K562 (cell line): Measurements from ENCODE around the gene BET1L. TPM values are rescaled to one million over a fixed set of nuclear protein-coding genes. Genes with fewer than 3 reads are reported as not detected.
"Not testable (repeated sequence)": the region's sequence is repeated elsewhere in the genome, so short reads cannot be mapped to it uniquely, and the experiment has no call there.

ENCODE experiments used
- ATAC-seq: fragments of 200-7000 bp; cut with Tn5 transposase; 3 replicates; pipeline ENCODE4 v1.9.1; 2020; ENCODE audit warnings: moderate library complexity
- BruUV-seq: library from RNA; stranded (reverse); fragments of 400-500 nt; replicated peaks from 2 replicates; lab custom pipeline; 2021; lab: Mats Ljungman, UMichigan
- CTCF ChIA-PET: fragments of 300-600 bp; formaldehyde crosslinking; extraction: SDS; loops from one replicate; lab custom pipeline; 2021; ENCODE audit warnings: low intra/inter-chr PET ratio; lab: Yijun Ruan, JAX
- POLR2A ChIA-PET: fragments of 300-600, 350-650 bp; sonication (Branson Sonifier 250); formaldehyde crosslinking; extraction: SDS; loops from one replicate; lab custom pipeline; 2021; ENCODE audit warnings: antibody characterized with exemption, inconsistent platforms; lab: Yijun Ruan, JAX
- DNase-seq, 4 experiments: peaks; one replicate each; pipeline versions ENCODE4 v3.0.0 to v3.0.0-alpha.2; 2011 to 2018; ENCODE audit warnings: low spot score in 3 of 4, mixed read lengths in 3 of 4; ENCODE audit errors: extremely low read depth in 1 of 4
- FAIRE-seq: peaks from 2 replicates; lab custom pipeline; 2011; peaks lifted over from hg19 to GRCh38; lab: Jason Lieb, UNC
- H2AFZ ChIP-seq: 2 replicates; pipeline ENCODE4 v1.6.0; 2011; ENCODE audit warnings: low read depth, low read length, control low read depth, inconsistent platforms
- H3K27ac ChIP-seq: fragments of 200-600 bp; 3 replicates; pipeline ENCODE4 v1.8.0; 2011; ENCODE audit warnings: low read depth, mild to moderate bottlenecking, control low read depth, inconsistent platforms, low read length, moderate library complexity, mixed read lengths; ENCODE audit errors: extremely low read depth
- H3K27me3 ChIP-seq, 2 experiments: fragments of 300-600 bp in 1 of 2; 2 replicates in 1 of 2; 3 replicates in 1 of 2; pipeline versions ENCODE4 v1.6.0 to v1.8.0; 2011; ENCODE audit warnings: inconsistent platforms in 2 of 2, low read length in 2 of 2, mild to moderate bottlenecking in 1 of 2, mixed read lengths in 1 of 2, moderate library complexity in 1 of 2; ENCODE audit not compliant: control insufficient read depth in 2 of 2, insufficient read depth in 2 of 2
- H3K36me3 ChIP-seq: fragments of 300-600 bp; 3 replicates; pipeline ENCODE4 v1.8.0; 2011; ENCODE audit warnings: mild to moderate bottlenecking, low read length, inconsistent platforms; ENCODE audit not compliant: control insufficient read depth, insufficient read depth
- H3K4me1 ChIP-seq, 2 experiments: fragments of 200-600 bp in 1 of 2; replicated peaks in 1 of 2; 2 replicates in 1 of 2; 3 replicates in 1 of 2; pipeline versions ENCODE4 v1.5.1 to v1.8.0; 2011; ENCODE audit warnings: inconsistent platforms in 2 of 2, low read length in 2 of 2, mild to moderate bottlenecking in 1 of 2, mixed read lengths in 1 of 2, moderate library complexity in 1 of 2; ENCODE audit not compliant: control insufficient read depth in 2 of 2, insufficient read depth in 2 of 2
- H3K4me2 ChIP-seq: 2 replicates; pipeline ENCODE4 v1.6.1; 2011; ENCODE audit warnings: low read length, control low read depth, inconsistent platforms, mixed read lengths; ENCODE audit not compliant: insufficient read depth
- H3K4me3 ChIP-seq: fragments of 200-600 bp; sonication (generic), shearing (Covaris generic); 2 replicates; pipeline ENCODE4 v1.5.1; 2016; ENCODE audit warnings: control low read depth, inconsistent platforms
- H3K79me2 ChIP-seq: fragments of 200-600 bp; 3 replicates; pipeline ENCODE4 v1.8.0; 2011; ENCODE audit warnings: low read length, inconsistent platforms; ENCODE audit not compliant: control insufficient read depth, insufficient read depth
- H3K9ac ChIP-seq, 2 experiments: 2 replicates each; pipeline versions ENCODE4 v1.6.0 to v1.6.1; 2011; ENCODE audit warnings: low read depth in 2 of 2, low read length in 2 of 2, control low read depth in 1 of 2, inconsistent platforms in 1 of 2, mild to moderate bottlenecking in 1 of 2, mixed read lengths in 1 of 2; ENCODE audit not compliant: insufficient read depth in 1 of 2
- H3K9me1 ChIP-seq: one replicate; pipeline ENCODE4 v1.6.0; 2011; ENCODE audit warnings: inconsistent platforms, mild to moderate bottlenecking, low read length, moderate library complexity; ENCODE audit not compliant: control insufficient read depth, insufficient read depth
- H3K9me3 ChIP-seq: replicated peaks from 2 replicates; pipeline ENCODE4 v1.5.1; 2011; ENCODE audit warnings: low read depth, low read length, inconsistent platforms; ENCODE audit not compliant: control insufficient read depth, insufficient read depth
- H4K20me1 ChIP-seq: replicated peaks from 2 replicates; pipeline ENCODE4 v1.6.1; 2011; ENCODE audit warnings: low read length, inconsistent platforms, mixed read lengths; ENCODE audit not compliant: control insufficient read depth, insufficient read depth
- ATF3 ChIP-seq, 2 experiments: fragments of 450-650 bp in 1 of 2; sonication (generic) in 1 of 2; formaldehyde crosslinking in 1 of 2; IDR thresholded peaks in 1 of 2; conservative IDR thresholded peaks in 1 of 2; 2 replicates each; pipeline versions ENCODE4 v1.6.1 to v1.8.1; 2016 to 2023; ENCODE audit warnings: mild to moderate bottlenecking in 2 of 2, moderate library complexity in 2 of 2, inconsistent platforms in 1 of 2, missing genetic modification reagents in 1 of 2
- BHLHE40 ChIP-seq: IDR thresholded peaks from 2 replicates; pipeline ENCODE4 v1.6.1; 2011; ENCODE audit warnings: low read length, improper control_type of control experiment
- CC2D1A ChIP-seq: fragments of 450-650 bp; IDR thresholded peaks from 2 replicates; pipeline ENCODE4 v1.6.1; 2017; ENCODE audit warnings: mild to moderate bottlenecking
- CREM ChIP-seq: IDR thresholded peaks from 2 replicates; pipeline ENCODE4 v1.6.1; 2014; ENCODE audit warnings: antibody characterized with exemption, low read depth
- CXXC5 ChIP-seq: fragments of 250-450 bp; sonication (Bioruptor Pico); IDR thresholded peaks from 2 replicates; pipeline ENCODE4 v1.8.0; 2022; ENCODE audit warnings: inconsistent platforms, mild to moderate bottlenecking, moderate library complexity
- DMBX1 ChIP-seq: fragments of 250-450 bp; sonication (Bioruptor Pico); IDR thresholded peaks from 2 replicates; pipeline ENCODE4 v1.8.0; 2022; ENCODE audit warnings: inconsistent platforms, mild to moderate bottlenecking, moderate library complexity, borderline replicate concordance
- DPF2 ChIP-seq: fragments of 450-650 bp; IDR thresholded peaks from 2 replicates; pipeline ENCODE4 v1.6.1; 2016
- ETV5 ChIP-seq: sonication (generic); formaldehyde crosslinking; IDR thresholded peaks from 2 replicates; pipeline ENCODE4 v1.4.0; 2020; ENCODE audit warnings: low read depth, mild to moderate bottlenecking, missing genetic modification reagents
- ETV6 ChIP-seq, 3 experiments: fragments of 150-350 bp in 1 of 3; sonication (generic) in 1 of 3; formaldehyde crosslinking in 1 of 3; IDR thresholded peaks; 2 replicates each; pipeline versions ENCODE4 v1.6.1 to v1.8.0; 2014 to 2022; ENCODE audit warnings: borderline replicate concordance in 2 of 3, low read depth in 2 of 3, antibody characterized with exemption in 1 of 3, low read length in 1 of 3, mild to moderate bottlenecking in 1 of 3, missing genetic modification reagents in 1 of 3
- FOXA3 ChIP-seq, 2 experiments: fragments of 450-650 bp in 1 of 2; sonication (generic) in 1 of 2; formaldehyde crosslinking; IDR thresholded peaks in 1 of 2; conservative IDR thresholded peaks in 1 of 2; 2 replicates each; pipeline versions ENCODE4 v1.4.0 to v1.8.0; 2020 to 2022; ENCODE audit warnings: mild to moderate bottlenecking in 2 of 2, missing genetic modification reagents in 1 of 2
- LCOR ChIP-seq: sonication (generic); formaldehyde crosslinking; IDR thresholded peaks from 2 replicates; pipeline ENCODE4 v1.8.0; 2022; ENCODE audit warnings: mild to moderate bottlenecking, missing genetic modification reagents
- MTA3 ChIP-seq: fragments of 450-650 bp; formaldehyde crosslinking; IDR thresholded peaks from 2 replicates; pipeline ENCODE4 v1.6.1; 2017; ENCODE audit warnings: mild to moderate bottlenecking, borderline replicate concordance
- POLR2AphosphoS5 ChIP-seq: IDR thresholded peaks from 2 replicates; pipeline ENCODE4 v1.6.1; 2011; ENCODE audit warnings: mild to moderate bottlenecking, low read depth, low read length, moderate library complexity; ENCODE audit not compliant: control insufficient read depth, insufficient read depth
- PYGO2 ChIP-seq: fragments of 450-650 bp; IDR thresholded peaks from 2 replicates; pipeline ENCODE4 v1.6.1; 2016; ENCODE audit warnings: mild to moderate bottlenecking, missing genetic modification characterization, moderate library complexity, missing compliant biosample characterization
- SP1 ChIP-seq: sonication (generic); formaldehyde crosslinking; IDR thresholded peaks from 2 replicates; pipeline ENCODE4 v1.8.1; 2022; ENCODE audit warnings: mild to moderate bottlenecking, missing genetic modification reagents
- ZBTB9 ChIP-seq: fragments of 450-650 bp; formaldehyde crosslinking; IDR thresholded peaks from 2 replicates; pipeline ENCODE4 v1.4.0; 2020; ENCODE audit warnings: mild to moderate bottlenecking, moderate library complexity
- ZNF232 ChIP-seq: sonication (generic); formaldehyde crosslinking; IDR thresholded peaks from 2 replicates; pipeline ENCODE4 v1.8.0; 2022; ENCODE audit warnings: mild to moderate bottlenecking, missing genetic modification reagents
- ZNF583 ChIP-seq: fragments of 250-450 bp; sonication (Bioruptor Pico); IDR thresholded peaks from 2 replicates; pipeline ENCODE4 v1.4.0; 2020
- ZNF584 ChIP-seq: fragments of 200-800 bp; sonication (Bioruptor generic); IDR thresholded peaks from 2 replicates; pipeline ENCODE4 v1.6.1; 2016; ENCODE audit warnings: low read depth, mild to moderate bottlenecking, missing genetic modification characterization, missing compliant biosample characterization
- ZNF668 ChIP-seq: fragments of 250-450 bp; sonication (Bioruptor Pico); IDR thresholded peaks from 2 replicates; pipeline ENCODE4 v1.8.0; 2022; ENCODE audit warnings: mild to moderate bottlenecking, inconsistent platforms
- WGBS: fragments of 100-300 bp; shearing (Covaris generic); methylation state at CpG from one replicate; pipeline ENCODE4 v1.1.6; 2016; ENCODE audit warnings: low coverage, mixed read lengths; ENCODE audit not compliant: insufficient coverage; ENCODE audit errors: missing lambda C conversion rate; 5-methylcytosine and 5-hydroxymethylcytosine counted together
- in situ Hi-C: fragments of 300-500 bp; cut with MboI; formaldehyde crosslinking; loops from 4 replicates; pipeline ENCODE4 v1.15.0; 2018; ENCODE audit warnings: inconsistent platforms, mixed read lengths
- intact Hi-C: fragments of 100-400 bp; cut with micrococcal nuclease; formaldehyde crosslinking; loops from 2 replicates; pipeline ENCODE4 v1.14.2; 2022
- polyA plus RNA-seq, 8 experiments: library from polyadenylated mRNA; depleted of rRNA in 4 of 8; stranded (reverse) in 5 of 8; unstranded in 3 of 8; fragments of >200 nt; fragmentation: Nextera tagmentation in 2 of 8; fragmentation: Illumina TruSeq in 1 of 8; extraction: Ambion mirVana in 2 of 8; extraction: Trizol in 1 of 8; gene quantifications; 2 replicates each; pipeline versions ENCODE4 v1.2.1 to v1.2.3, GENCODE V29; 2011 to 2014; ENCODE audit warnings: inconsistent platforms in 1 of 8, missing spikeins in 1 of 8
- total RNA-seq, 7 experiments: library from RNA; depleted of rRNA in 6 of 7; stranded (reverse); fragments of >200 nt in 6 of 7; fragmentation: Illumina TruSeq in 2 of 7; extraction: Trizol in 2 of 7; gene quantifications; 2 replicates each; pipeline versions ENCODE4 v1.2.1 to v1.2.3, GENCODE V29; 2011 to 2021; ENCODE audit warnings: low replicate concordance in 1 of 7

BET1L gene
- total and polyA plus RNA-seq, 9 of the 15 experiments (the other 6 are each of a cell fraction or from before 2014, with no cell fraction given) = 9.9 to 69.1 (median 19.9) TPM

- H3K27me3 ChIP-seq; in situ Hi-C loops; BruUV-seq; intact Hi-C loops; H3K4me3 ChIP-seq; CTCF ChIA-PET; H2AFZ ChIP-seq; H4K20me1 ChIP-seq; H3K9me1 ChIP-seq; H3K9ac ChIP-seq; H3K4me2 ChIP-seq; H3K79me2 ChIP-seq; TF ChIP-seq ATF3 (CRISPR knock-in tag; conservative IDR thresholded peaks at IDR 0.05); ETV6 (CRISPR knock-in tag; IDR thresholded peaks at IDR 0.05; ENCODE audit: borderline replicate concordance): not testable (repeated sequence)
- Histone ChIP-seq H3K36me3 (peaks cover 49% of the 10 kb centered on the region; the same call in 2 of the 3 replicates), H3K27ac (peak overlapping the region; percentile 70), H3K9me3 (peaks cover 21% of the 10 kb centered on the region), H3K4me1 (peaks cover 27 to 35% of the 10 kb centered on the region in 2 experiments; a peak in 4 of 5 replicates)
- peak; percentile 71 for ATAC-seq
- peak; percentile 98 for FAIRE-seq
- 0% methylated on average over 2 of the region's 3 CpGs for whole genome bisulfite sequencing
- DNase-seq = peak; percentile 65 to 83 (median 74)
- POLR2A ChIA-PET = interaction anchor here (0.6 to 2.3 kb wide), 3 partner anchors 14 to 134 kb away, joined by 3 to 10 read pairs (median 5); partner anchors contain the start of genes BET1L and RIC8A
- TF ChIP-seq CC2D1A (peak; percentile 64; the same call in 1 of the 2 replicates), ZNF583 (CRISPR knock-in tag) (0 out of 2 replicates have a peak, but pooled peaks have one; percentile 47), DPF2 (peak; percentile 56), MTA3 (peak; percentile 95), POLR2AphosphoS5 (peak; percentile 84), PYGO2 (tag) (peak; percentile 84), CREM (peak; percentile 46; the same call in 1 of the 2 replicates), DMBX1 (peak; percentile 97), ZNF668 (CRISPR knock-in tag) (peak; percentile 85; the same call in 1 of the 2 replicates), FOXA3 (CRISPR knock-in tag; conservative IDR thresholded peaks at IDR 0.05 in 1 of 2, IDR thresholded peaks at IDR 0.05 in 1 of 2) (0 out of 4 replicates have a peak, but pooled peaks of 1 of the 2 experiments have one; percentile 48), ZBTB9 (CRISPR knock-in tag) (peak; percentile 73), ZNF232 (peak; percentile 24; the same call in 1 of the 2 replicates), ZNF584 (peak; percentile 100), ATF3 (IDR thresholded peaks at IDR 0.05) (peak; percentile 31), SP1 (CRISPR knock-in tag) (peak; percentile 75), BHLHE40 (peak; percentile 51), CXXC5 (peak; percentile 90), ETV5 (peak; percentile 82), LCOR (peak; percentile 72; the same call in 1 of the 2 replicates), ETV6 (IDR thresholded peaks at IDR 0.05; ENCODE audit: borderline replicate concordance in 1 of 2, low read depth in 2 of 2, low read length in 1 of 2) (peak in 1 of 2 experiments; percentile 25; a peak in 1 of 4 replicates)
Measured at GRCh38 chr11:220641-221215, 13.5 kb upstream of the BET1L start.
